NK-92 treated with Interleukin-12 subunit alpha and Interleukin-12 subunit beta, amount 100 ng/mL, for 24 hours (cell line): Measurements from ENCODE around the gene SYT1.
"Not testable (repeated sequence)": the region's sequence is repeated elsewhere in the genome, so short reads cannot be mapped to it uniquely, and the experiment has no call there.

Experiments
- DNase-seq: peaks from one replicate; lab custom pipeline; 2025; lab: John Stamatoyannopoulos, UW

The SYT1 gene

GRCh38 chr12:79141776-79142175 lies 277.2 kb downstream of the SYT1 start:
- DNase-seq = no peak

GRCh38 chr12:79143803-79144202 lies 279.2 kb downstream of the SYT1 start:
- no peak for DNase-seq

GRCh38 chr12:79151956-79152355 lies 287.4 kb downstream of the SYT1 start:
- no peak for DNase-seq

- DNase-seq = no peak
These were observed 291.1 kb downstream of the SYT1 start for GRCh38 chr12:79155683-79156082.

GRCh38 chr12:79156846-79157463 lies 292.4 kb downstream of the SYT1 start:
- no peak for DNase-seq

GRCh38 chr12:79161249-79161934 lies 296.8 kb downstream of the SYT1 start:
- DNase-seq = no peak

- no peak for DNase-seq
These were observed 297.7 kb downstream of the SYT1 start for GRCh38 chr12:79162147-79162772.

GRCh38 chr12:79162948-79163347 lies 298.4 kb downstream of the SYT1 start:
- no peak for DNase-seq

GRCh38 chr12:79164890-79165289 lies 300.3 kb downstream of the SYT1 start:
- DNase-seq = no peak

GRCh38 chr12:79168687-79169086 lies 304.1 kb downstream of the SYT1 start:
- no peak for DNase-seq

GRCh38 chr12:79174626-79175025 lies 310.1 kb downstream of the SYT1 start:
- no peak for DNase-seq

GRCh38 chr12:79183003-79183402 lies 318.4 kb downstream of the SYT1 start:
- no peak for DNase-seq

- no peak for DNase-seq
These were observed 319.4 kb downstream of the SYT1 start for GRCh38 chr12:79183926-79184325.

- DNase-seq = no peak
These were observed 321.9 kb downstream of the SYT1 start for GRCh38 chr12:79186506-79186905.

GRCh38 chr12:79187032-79187431 lies 322.5 kb downstream of the SYT1 start:
- DNase-seq = no peak

- no peak for DNase-seq
These were observed 326.8 kb downstream of the SYT1 start for GRCh38 chr12:79191391-79191790.

- no peak for DNase-seq
These were observed 330.0 kb downstream of the SYT1 start for GRCh38 chr12:79194595-79194994.

- DNase-seq = no peak
These were observed 334.6 kb downstream of the SYT1 start for GRCh38 chr12:79199166-79199565.

GRCh38 chr12:79200176-79200575 lies 335.6 kb downstream of the SYT1 start:
- DNase-seq = no peak

- DNase-seq = no peak
These were observed 338.6 kb downstream of the SYT1 start for GRCh38 chr12:79203058-79203647.

- DNase-seq = no peak
These were observed 342.3 kb downstream of the SYT1 start for GRCh38 chr12:79206871-79207270.

GRCh38 chr12:79210403-79210802 lies 345.8 kb downstream of the SYT1 start:
- not testable (repeated sequence) for DNase-seq

GRCh38 chr12:79217306-79217705 lies 352.7 kb downstream of the SYT1 start:
- no peak for DNase-seq
